A549 (cell line): Measurements from ENCODE around the gene C1QTNF2.

ENCODE experiments used
- CEBPB ChIP-seq, 2 experiments: fragments of >200 bp in 1 of 2; sonication (Bioruptor Twin) in 1 of 2; formaldehyde crosslinking in 1 of 2; IDR thresholded peaks; 2 replicates each; pipeline ENCODE4 v1.6.1; 2012 to 2016
- HMGXB4 ChIP-seq: fragments of 250-450 bp; sonication (Bioruptor Pico); IDR thresholded peaks from 2 replicates; pipeline ENCODE4 v1.5.0; 2021; ENCODE audit warnings: mild to moderate bottlenecking, moderate library complexity, borderline replicate concordance
- POLR2A ChIP-seq: IDR thresholded peaks from 2 replicates; pipeline ENCODE4 v1.6.1; 2012; ENCODE audit warnings: mild to moderate bottlenecking, low read length
- TF ChIP-seq, protein P1 (sequence below): fragments of >200 bp; sonication (Bioruptor Twin); formaldehyde crosslinking; IDR thresholded peaks from 3 replicates; pipeline ENCODE4 v1.5.1; 2016

- TF ChIP-seq, protein P1, sequence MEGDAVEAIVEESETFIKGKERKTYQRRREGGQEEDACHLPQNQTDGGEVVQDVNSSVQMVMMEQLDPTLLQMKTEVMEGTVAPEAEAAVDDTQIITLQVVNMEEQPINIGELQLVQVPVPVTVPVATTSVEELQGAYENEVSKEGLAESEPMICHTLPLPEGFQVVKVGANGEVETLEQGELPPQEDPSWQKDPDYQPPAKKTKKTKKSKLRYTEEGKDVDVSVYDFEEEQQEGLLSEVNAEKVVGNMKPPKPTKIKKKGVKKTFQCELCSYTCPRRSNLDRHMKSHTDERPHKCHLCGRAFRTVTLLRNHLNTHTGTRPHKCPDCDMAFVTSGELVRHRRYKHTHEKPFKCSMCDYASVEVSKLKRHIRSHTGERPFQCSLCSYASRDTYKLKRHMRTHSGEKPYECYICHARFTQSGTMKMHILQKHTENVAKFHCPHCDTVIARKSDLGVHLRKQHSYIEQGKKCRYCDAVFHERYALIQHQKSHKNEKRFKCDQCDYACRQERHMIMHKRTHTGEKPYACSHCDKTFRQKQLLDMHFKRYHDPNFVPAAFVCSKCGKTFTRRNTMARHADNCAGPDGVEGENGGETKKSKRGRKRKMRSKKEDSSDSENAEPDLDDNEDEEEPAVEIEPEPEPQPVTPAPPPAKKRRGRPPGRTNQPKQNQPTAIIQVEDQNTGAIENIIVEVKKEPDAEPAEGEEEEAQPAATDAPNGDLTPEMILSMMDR = no peak
- TF ChIP-seq HMGXB4 (CRISPR knock-in tag) = no peak
- no peak; the same call in 1 of the 2 replicates for TF ChIP-seq POLR2A
- TF ChIP-seq CEBPB (IDR thresholded peaks at IDR 0.05) = no peak
Measured at GRCh38 chr5:160311491-160312133, 58.8 kb downstream of the C1QTNF2 start.
